Progenitor cell of endocrine pancreas (in vitro differentiated cells): ENCODE data around the gene ZSCAN21. TPM values are rescaled to one million over a fixed set of nuclear protein-coding genes. Genes with fewer than 3 reads are reported as not detected.

Source experiments
- DNase-seq: peaks from one replicate; pipeline ENCODE4 v3.0.0; 2021; ENCODE audit warnings: low spot score; ENCODE audit not compliant: unreplicated experiment
- H3K27ac Mint-ChIP-seq: 2 replicates; pipeline ENCODE4 v1.8.0; 2021; ENCODE audit warnings: mild to moderate bottlenecking, moderate library complexity, mixed read lengths
- H3K27me3 Mint-ChIP-seq: 2 replicates; pipeline ENCODE4 v1.8.0; 2021; ENCODE audit warnings: mixed read lengths
- H3K36me3 Mint-ChIP-seq: 2 replicates; pipeline ENCODE4 v1.8.0; 2022; ENCODE audit warnings: mixed read lengths; ENCODE audit not compliant: insufficient read depth
- H3K4me1 Mint-ChIP-seq: 2 replicates; pipeline ENCODE4 v1.8.0; 2021; ENCODE audit warnings: low read depth, mixed read lengths
- H3K4me3 Mint-ChIP-seq: 2 replicates; pipeline ENCODE4 v1.8.0; 2021; ENCODE audit warnings: low read depth, mild to moderate bottlenecking, moderate library complexity, mixed read lengths
- H3K9me3 Mint-ChIP-seq: 2 replicates; pipeline ENCODE4 v1.8.0; 2021; ENCODE audit warnings: low read depth, mixed read lengths
- total RNA-seq: library from RNA; stranded (reverse); gene quantifications from 2 replicates; pipeline ENCODE4 v1.2.1, GENCODE V29; 2021
- TF ChIP-seq, protein P1 (sequence below): fragments of 200-600 bp; sonication (generic); IDR thresholded peaks from one replicate; pipeline ENCODE4 v1.5.0; 2021; ENCODE audit warnings: antibody characterized with exemption, mild to moderate bottlenecking; ENCODE audit not compliant: unreplicated experiment

The ZSCAN21 gene
- total RNA-seq, 1 donor from 2014 or later: 22.8 TPM

DNA sequence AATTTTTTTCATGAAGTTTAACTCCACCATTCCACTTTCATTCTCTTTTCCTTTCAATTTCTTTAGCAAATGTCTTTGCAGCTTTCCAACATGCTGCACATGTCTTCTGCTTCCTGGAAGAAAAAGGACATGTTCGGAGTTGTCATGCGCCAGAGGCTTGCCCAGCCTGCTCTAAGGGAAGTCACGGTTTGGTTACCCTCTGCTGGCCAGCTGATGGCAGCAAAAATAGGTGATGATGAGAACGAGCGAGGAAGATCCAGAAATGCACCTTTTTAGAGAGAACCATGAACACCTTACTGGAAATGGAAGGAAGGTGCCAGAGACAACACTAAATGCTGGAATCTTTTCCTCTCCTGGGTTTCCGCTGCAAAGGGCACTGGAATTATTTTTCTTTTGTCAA, 4.9 kb upstream of the ZSCAN21 start:
- H3K36me3 Mint-ChIP-seq: peaks cover 5% of the 10 kb centered on the region
- H3K27ac Mint-ChIP-seq: peak overlapping the region; percentile 80
- H3K4me1 Mint-ChIP-seq: peaks cover 6% of the 10 kb centered on the region
- no peaks in the 10 kb centered on the region for H3K27me3 Mint-ChIP-seq
- H3K9me3 Mint-ChIP-seq: no peaks in the 10 kb centered on the region
- no peak for DNase-seq
- TF ChIP-seq, protein P1, sequence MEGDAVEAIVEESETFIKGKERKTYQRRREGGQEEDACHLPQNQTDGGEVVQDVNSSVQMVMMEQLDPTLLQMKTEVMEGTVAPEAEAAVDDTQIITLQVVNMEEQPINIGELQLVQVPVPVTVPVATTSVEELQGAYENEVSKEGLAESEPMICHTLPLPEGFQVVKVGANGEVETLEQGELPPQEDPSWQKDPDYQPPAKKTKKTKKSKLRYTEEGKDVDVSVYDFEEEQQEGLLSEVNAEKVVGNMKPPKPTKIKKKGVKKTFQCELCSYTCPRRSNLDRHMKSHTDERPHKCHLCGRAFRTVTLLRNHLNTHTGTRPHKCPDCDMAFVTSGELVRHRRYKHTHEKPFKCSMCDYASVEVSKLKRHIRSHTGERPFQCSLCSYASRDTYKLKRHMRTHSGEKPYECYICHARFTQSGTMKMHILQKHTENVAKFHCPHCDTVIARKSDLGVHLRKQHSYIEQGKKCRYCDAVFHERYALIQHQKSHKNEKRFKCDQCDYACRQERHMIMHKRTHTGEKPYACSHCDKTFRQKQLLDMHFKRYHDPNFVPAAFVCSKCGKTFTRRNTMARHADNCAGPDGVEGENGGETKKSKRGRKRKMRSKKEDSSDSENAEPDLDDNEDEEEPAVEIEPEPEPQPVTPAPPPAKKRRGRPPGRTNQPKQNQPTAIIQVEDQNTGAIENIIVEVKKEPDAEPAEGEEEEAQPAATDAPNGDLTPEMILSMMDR: no peak
- no peak overlapping the region for H3K4me3 Mint-ChIP-seq

DNA sequence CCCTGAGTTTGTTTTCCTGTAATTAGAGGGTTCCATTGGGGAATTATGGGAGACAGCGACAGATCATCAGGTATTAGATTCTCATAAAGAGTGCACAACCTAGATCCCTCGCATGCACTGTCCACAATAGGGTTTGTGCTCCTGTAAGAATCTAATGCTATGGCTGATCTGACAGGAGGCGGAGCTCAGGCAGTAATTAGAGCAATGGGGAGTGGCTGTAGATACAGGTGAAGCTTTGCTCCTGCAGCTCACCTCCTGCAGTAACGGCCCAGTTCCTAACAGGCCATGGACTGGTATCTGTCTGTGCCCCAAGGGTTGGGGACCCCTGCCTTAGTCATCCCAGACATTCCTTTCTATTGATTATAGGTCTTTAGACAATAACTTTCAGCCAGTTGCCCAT, 894 bp upstream of the ZSCAN21 start:
- peaks cover 13% of the 10 kb centered on the region for H3K4me1 Mint-ChIP-seq
- H3K9me3 Mint-ChIP-seq: no peaks in the 10 kb centered on the region
- H3K36me3 Mint-ChIP-seq: no peaks in the 10 kb centered on the region
- no peaks in the 10 kb centered on the region for H3K27me3 Mint-ChIP-seq
- TF ChIP-seq, protein P1: no peak
- peak overlapping the region; percentile 27 for H3K27ac Mint-ChIP-seq
- DNase-seq: no peak
- peak overlapping the region; percentile 66 for H3K4me3 Mint-ChIP-seq

DNA sequence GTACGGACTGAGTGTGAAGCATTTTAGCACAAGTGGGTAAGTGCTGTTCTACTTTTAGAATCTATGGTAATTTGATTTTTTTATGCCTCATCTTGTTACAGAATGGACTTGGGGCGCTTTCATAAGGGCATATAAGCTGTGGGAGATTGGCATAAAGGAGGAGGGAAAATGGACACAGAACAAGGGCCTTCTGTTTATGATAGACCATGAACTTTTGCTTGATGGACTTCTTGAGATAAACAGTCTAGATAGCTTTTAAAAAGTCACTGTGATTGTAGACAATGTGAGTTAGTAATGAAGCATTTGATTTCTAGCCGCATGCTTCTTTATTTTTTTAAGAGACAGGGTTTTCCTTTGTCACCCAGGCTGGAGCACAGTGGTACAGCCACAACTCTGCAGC, 2.0 kb downstream of the ZSCAN21 start:
- Mint-ChIP-seq H3K4me3 (peak overlapping the region; percentile 20), H3K36me3 (no peaks in the 10 kb centered on the region), H3K4me1 (peaks cover 14% of the 10 kb centered on the region), H3K27me3 (no peaks in the 10 kb centered on the region), H3K27ac (peak overlapping the region; percentile 65), H3K9me3 (no peaks in the 10 kb centered on the region)
- no peak for DNase-seq
- TF ChIP-seq, protein P1: no peak

DNA sequence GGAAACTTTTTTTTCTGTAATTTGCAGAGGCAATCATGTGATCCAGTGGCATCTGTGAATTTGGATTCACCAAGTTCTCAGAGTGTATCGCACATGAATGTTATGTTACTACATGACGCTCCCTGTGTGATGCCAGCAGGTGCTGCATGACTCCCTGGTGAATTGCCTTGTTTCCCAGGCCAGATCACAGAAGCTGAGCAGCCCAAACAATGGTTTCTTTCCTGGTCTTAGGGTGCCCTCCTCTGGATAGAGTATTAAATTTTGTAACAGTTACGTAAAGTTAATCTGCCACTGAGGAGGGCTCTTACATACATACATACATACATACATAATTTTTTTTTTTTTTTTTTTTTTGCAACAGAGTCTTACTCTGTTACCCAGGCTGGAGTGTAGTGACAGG, 3.6 kb downstream of the ZSCAN21 start:
- Mint-ChIP-seq H3K36me3 (peaks cover 6% of the 10 kb centered on the region), H3K4me3 (no peak overlapping the region), H3K27me3 (no peaks in the 10 kb centered on the region), H3K9me3 (no peaks in the 10 kb centered on the region), H3K27ac (no peak overlapping the region), H3K4me1 (peaks cover 14% of the 10 kb centered on the region)
- TF ChIP-seq, protein P1: peak; percentile 49
- DNase-seq: no peak

DNA sequence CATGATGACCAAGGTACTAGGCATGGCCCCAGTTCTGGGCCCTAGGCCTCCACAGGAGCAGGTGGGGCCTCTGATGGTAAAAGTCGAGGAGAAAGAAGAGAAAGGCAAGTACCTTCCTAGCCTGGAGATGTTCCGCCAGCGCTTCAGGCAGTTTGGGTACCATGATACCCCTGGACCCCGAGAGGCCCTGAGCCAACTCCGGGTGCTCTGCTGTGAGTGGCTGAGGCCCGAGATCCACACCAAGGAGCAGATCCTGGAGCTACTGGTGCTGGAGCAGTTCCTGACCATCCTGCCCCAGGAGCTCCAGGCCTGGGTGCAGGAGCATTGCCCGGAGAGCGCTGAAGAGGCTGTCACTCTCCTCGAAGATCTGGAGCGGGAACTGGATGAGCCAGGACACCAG, 7.4 kb downstream of the ZSCAN21 start:
- H3K27ac Mint-ChIP-seq: no peak overlapping the region
- no peaks in the 10 kb centered on the region for H3K9me3 Mint-ChIP-seq
- no peaks in the 10 kb centered on the region for H3K27me3 Mint-ChIP-seq
- TF ChIP-seq, protein P1: no peak
- no peak overlapping the region for H3K4me3 Mint-ChIP-seq
- peaks cover 1% of the 10 kb centered on the region for H3K4me1 Mint-ChIP-seq
- DNase-seq: no peak
- H3K36me3 Mint-ChIP-seq: peaks cover 24% of the 10 kb centered on the region
